Activated CD8-positive, alpha-beta memory T cell treated with anti-CD3 and anti-CD28 coated beads, Interleukin-2, amount 50 U/mL, for 1 hour (primary cell): ENCODE data around the gene SCNN1A.

Experiments
- DNase-seq: peaks from one replicate; pipeline ENCODE4 v3.0.0-alpha.2; 2020; ENCODE audit errors: extremely low read depth

The SCNN1A gene

DNA sequence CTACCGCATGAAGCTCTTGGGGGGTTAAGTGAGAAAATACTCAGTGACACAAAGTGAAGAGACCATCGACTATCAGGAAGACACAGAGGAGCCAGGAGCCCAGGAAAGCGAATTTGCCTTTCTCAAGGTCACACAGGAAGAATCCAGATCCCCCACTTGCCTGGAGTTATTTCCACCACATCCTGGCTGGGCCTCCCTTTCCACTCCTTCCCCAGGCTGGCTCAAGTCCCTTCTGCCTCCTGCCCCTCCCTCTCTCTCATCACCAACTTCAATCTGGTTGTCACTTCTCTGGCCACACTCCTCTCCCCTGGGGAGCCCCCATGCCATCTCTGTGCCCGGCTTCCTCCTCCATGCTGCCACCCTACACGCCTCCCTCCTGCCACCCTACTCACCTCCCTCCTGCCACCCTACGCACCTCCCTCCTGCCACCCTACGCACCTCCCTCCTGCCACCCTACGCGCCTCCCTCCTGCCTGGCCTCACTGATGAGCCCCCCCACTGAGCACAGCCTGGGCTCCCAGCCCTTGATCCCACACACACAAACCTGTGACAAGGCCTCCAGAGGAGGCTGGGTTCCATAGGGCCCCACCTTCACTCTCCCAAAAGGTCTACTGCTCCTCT is 6.3 kb downstream of the SCNN1A start:
- no peak for DNase-seq

GRCh38 chr12:6367969-6368892 is 7.1 kb downstream of the SCNN1A start:
- no peak for DNase-seq

DNA sequence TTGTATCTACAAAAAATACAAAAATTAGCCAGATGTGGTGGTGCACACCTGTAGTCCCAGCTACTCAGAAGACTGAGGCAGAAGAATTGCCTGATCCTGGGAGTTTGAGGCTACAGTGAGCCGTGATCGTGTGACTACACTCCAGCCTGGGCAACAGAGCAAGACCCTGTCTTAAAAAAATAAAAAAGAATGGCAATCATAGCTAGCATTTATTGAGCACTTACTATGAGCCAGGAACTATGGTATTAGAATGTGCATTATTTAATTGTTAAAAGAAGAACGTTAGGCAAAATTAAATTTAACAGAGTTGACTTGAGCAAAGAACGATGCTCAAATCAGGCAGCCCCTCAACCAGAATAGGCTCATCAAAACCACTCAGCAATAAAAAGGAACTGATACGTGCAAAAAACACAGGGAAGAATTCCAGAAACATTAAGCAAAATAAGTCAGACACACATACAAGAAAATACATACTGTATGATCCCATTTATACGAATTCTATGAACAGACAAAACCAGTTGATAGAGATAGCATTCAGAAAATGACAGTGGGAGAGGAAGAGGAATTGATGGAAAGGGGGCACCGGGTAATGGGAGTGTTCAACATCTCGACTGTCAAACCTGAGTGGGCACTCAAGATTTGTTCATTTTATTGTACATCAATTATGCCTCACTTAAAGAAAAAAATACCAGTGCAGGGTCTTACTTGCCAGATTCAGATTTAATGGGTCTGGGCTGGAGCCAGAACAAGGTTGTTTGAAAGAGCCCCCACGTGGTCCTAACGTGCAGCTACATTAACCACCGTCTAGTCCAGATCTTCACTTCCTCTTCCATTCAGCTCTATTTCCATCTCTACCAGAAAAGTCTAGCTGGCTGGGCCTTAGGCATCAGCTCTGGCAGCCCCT is 8.0 kb downstream of the SCNN1A start:
- peak; percentile 33 for DNase-seq

DNA sequence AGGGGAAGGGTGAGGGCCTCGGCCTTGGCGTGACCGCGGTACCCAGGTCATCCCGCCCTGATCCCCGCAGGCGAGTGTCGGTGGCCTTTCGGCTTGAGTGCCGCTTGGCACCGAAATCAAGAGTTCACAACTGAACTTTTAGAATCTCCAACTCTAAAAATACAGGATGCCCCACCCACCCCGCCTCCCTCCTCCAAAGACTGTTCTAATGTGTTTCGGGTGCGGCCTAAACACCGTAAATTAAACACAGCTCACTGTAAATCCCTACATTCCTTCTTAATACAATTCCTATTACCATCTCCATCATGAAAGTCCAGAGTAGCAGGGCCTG is 11.4 kb downstream of the SCNN1A start:
- DNase-seq = no peak

GRCh38 chr12:6363330-6364043 is 11.9 kb downstream of the SCNN1A start:
- no peak for DNase-seq

- no peak for DNase-seq
Observed at GRCh38 chr12:6363010-6363329, 12.4 kb downstream of the SCNN1A start.

DNA sequence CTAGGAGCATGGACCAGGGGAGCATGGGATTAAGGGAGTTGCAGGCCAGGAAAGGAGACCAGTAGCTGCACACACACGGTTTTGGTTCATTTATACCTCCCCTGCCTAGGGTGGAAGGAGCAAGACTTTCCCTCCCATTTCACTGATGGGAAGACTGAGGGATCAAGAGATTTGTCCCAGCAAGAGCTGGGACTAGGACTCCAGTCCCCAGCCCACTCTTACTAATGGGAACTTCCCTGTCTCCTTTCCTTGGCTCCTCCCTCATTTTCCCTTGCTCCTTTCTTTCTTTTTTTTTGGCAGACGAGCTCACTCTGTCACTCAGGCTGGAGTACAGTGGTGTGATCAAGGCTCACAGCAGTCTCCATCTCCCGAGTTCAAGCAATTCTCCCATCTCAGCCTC is 13.0 kb downstream of the SCNN1A start:
- no peak for DNase-seq

DNA sequence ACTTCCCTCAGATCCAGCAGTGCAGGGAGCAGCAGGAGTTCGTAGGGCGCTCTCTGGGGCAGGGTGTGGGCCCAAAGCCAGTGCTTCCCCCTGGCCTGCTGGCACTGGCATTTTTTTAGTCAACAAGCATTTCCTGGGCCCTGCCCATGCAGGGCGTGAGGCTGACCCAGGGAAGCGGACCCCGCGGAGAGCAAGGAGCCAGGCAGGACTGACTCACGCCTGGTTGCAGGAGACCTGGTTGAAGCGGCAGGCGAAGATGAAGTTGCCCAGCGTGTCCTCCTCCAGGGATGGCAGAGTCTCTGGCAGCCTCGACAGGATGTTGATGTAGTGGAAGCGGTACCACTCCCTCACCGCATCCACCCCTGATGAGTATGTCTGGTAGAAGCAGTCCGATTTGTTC is 13.5 kb downstream of the SCNN1A start:
- no peak for DNase-seq

DNA sequence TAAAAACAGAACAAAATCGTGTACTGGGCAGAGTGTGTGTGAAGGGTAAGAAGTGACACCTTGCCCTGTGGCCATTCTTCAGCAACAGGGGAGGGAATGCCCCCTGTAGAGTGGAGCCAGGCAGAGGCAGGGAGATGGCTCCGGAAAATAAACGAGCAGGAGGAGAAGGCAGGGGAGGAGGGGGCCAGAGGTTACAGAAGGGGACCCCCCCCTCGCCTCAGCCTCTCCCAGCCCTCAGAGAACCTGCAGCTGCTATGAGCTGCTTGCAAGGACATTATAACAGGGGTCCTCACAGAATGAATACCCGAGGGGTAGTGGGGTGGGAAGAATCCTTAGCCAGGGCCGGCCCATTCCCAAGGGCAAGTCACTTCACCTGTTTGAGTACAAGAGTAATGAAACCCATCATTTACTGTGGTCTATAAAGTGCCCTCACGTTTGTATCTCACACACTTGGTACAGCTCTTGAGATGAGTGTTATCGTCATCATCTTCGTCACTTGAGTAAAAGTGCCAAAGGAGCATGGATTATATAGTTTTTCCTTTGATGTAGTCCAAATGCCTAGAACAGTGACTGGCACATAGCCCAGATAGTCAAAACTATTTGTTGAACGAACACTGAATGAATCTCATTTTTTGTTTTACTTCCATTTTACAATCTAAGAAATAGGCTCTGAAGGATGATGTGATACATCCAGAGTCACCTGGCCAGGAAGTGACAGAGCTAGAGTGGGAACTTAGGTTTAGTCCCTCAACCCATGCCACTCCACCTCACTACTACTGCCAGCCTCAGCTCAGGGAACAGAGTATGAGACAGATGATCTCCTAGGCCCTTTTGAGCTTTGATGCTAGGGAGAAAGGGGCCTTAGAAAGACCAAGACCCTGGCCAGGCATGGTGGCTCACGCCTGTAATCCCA is 14.5 kb downstream of the SCNN1A start:
- DNase-seq = no peak

DNA sequence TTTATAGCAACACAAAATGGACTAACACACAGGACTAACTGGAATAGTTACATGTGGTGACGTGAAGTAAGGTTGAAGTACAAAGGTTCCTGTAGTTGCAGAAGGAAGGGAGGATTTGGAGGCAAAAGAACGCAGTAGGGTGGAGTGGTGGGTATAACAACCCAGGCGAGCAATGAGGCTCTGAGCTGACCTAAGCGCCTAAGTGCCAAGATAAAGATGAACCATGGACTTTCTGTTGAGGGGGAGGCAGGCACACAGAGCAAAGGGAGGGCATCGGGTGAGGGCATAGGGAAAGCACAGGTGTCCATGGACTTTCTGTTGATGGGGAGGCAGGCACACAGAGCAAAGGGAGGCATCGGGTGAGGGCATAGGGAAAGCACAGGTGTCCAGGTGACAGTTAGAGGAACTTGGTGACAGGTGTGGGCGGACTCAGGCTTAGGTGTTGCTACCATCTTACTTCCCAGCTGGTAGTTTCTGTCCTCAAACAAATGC is 15.2 kb downstream of the SCNN1A start:
- DNase-seq = no peak

DNA sequence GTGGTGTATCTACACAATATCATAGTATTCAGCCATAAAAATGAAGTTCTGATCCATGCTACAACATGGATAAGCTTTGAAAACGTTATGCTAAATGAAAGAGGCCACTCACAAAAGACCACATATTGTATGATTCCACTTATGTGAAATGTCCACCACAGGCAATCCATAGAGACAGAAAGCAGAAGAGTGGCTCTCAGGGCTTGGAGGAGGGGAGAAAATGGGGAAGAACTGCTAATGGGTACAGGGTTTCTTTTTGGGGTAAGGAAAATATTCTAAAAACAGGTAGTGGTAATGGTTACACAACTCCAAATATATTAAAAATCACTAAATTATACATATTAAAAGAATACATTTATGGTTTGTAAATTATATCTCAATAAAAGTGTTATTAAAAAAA is 16.5 kb downstream of the SCNN1A start:
- no peak for DNase-seq

- DNase-seq = no peak
Observed at GRCh38 chr12:6356374-6356820, 19.0 kb downstream of the SCNN1A start.

- DNase-seq = no peak
Observed at GRCh38 chr12:6355491-6356373, 19.6 kb downstream of the SCNN1A start.

- no peak for DNase-seq
Observed at GRCh38 chr12:6354495-6355393, 20.6 kb downstream of the SCNN1A start.

DNA sequence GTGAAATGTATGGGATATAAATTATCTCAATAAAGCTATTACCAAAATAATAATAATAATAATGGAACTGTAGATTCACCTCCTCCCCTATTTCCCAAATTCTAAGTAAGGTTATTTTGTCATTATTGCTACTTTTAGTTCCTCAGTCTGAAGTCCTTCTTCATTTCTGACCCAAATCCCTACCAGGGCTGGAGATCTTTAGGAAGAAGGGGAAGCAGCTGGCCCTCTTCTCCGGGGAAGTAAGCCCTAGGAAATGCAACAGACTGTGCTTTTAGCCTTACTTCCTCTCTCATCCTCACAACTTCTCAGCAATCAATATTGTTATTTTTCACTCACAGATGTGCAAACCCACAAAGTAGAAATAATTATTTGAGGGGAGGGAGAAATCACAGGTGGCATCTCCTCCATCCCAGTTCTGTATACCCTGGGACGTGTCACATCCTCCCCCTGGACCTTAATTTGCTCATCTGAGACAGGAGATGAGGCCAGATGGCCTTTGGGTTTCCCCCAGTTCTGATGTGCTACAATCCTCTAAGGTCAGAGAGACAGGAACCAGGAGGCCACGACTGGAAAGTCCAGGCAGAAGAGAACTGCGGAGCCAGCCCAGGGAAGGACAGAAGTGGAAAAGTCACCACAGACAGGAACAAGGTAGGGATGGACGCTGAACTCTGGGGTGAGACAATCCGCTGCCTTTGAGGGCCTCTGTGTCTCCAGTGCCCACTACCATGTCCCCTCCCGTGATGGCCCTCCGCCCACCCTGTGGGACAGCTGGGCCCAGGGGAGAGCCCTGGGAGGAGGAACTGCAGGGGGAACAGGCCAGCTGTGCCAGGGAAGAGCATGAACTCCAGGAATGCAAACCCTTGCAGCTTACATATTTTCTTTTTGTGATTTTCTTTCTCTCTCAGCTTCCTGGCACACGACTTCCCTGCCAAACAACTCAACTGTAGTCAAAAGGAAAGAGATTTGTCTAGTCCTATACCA is 22.9 kb downstream of the SCNN1A start:
- DNase-seq = no peak

- DNase-seq = no peak
Observed at GRCh38 chr12:6351622-6352021, 23.7 kb downstream of the SCNN1A start.
